LNCaP clone FGC (cell line): ENCODE results near the gene RMP24.

Experiments
- DNase-seq: peaks from one replicate; pipeline ENCODE4 v3.0.0-alpha.2; 2011; ENCODE audit warnings: low read depth
- H3K4me3 ChIP-seq: 2 replicates; pipeline ENCODE4 v1.5.1; 2011; ENCODE audit warnings: mild to moderate bottlenecking, low read depth, low read length, control low read depth
- CTCF ChIP-seq: IDR thresholded peaks from 2 replicates; pipeline ENCODE4 v1.5.1; 2012; ENCODE audit warnings: mild to moderate bottlenecking; ENCODE audit not compliant: control insufficient read depth, insufficient read depth; ENCODE audit errors: extremely low read depth

The RMP24 gene

DNA sequence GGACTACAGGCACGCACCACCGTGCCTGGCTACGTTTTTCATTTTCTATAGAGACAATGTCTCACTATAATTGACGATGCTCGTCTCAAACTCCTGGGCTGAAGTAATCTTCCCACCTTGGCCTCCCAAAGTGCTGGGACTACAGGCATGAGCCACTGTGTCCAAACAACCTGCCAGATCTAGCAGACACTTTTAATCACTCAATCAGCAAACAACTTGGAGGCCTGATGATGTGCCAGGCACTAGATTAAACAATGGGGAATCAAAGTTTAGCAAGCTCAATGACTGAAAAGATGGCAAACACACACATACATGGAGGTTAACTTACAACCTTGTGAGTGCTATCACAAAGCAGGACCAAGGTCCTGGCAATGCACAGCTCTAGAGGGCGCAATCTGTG is 29.8 kb upstream of the RMP24 start:
- H3K4me3 ChIP-seq: no peak overlapping the region
- no peak for TF ChIP-seq CTCF
- DNase-seq: peak; percentile 80

DNA sequence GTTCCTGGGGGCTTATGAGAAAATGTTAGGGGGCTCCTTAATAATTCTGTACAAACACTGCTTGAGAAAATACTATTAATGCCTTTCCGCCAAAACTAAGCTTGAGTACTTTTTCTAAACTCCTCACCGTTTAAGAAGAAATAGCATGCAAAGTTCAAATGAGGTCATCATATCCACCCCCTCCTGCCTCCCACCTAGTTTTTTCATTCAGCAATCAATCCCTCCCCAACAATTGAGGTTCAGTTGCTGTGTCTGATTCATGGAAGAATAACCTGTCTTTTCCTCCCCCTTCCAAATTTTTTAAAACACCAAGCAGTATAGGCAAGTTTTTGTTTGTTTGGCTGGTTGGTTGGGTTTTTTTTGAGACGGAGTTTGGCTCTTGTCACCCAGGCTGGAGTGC is 24.4 kb upstream of the RMP24 start:
- DNase-seq: no peak
- no peak overlapping the region for H3K4me3 ChIP-seq
- TF ChIP-seq CTCF: no peak

GRCh38 chr18:35949090-35949489 is 23.4 kb upstream of the RMP24 start:
- DNase-seq: no peak
- H3K4me3 ChIP-seq: no peak overlapping the region
- no peak for TF ChIP-seq CTCF

GRCh38 chr18:35949903-35950627 is 22.4 kb upstream of the RMP24 start:
- DNase-seq: no peak
- peak overlapping the region; percentile 50 for H3K4me3 ChIP-seq
- TF ChIP-seq CTCF: peak; percentile 86

GRCh38 chr18:35950628-35950982 is 21.9 kb upstream of the RMP24 start:
- TF ChIP-seq CTCF: no peak
- peak overlapping the region; percentile 50 for H3K4me3 ChIP-seq
- DNase-seq: no peak

DNA sequence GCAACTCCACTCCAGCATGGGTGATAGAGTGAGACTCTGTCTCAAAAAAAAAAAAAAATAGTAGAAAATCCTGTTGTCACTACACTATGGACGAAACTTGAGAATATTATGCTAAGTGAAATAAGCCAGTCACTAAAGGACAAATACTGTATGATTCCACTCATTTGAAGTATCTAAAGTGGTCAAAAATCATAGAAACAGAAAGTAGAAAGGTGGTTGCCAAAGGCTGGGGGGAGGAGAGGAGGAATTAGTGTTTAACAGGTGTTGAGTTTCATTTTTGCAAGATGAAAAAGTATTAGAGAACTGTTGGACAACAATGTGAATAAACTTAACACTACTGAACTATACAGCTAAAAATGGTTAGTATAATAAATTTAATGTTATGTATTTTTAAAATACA is 18.8 kb upstream of the RMP24 start:
- no peak for TF ChIP-seq CTCF
- DNase-seq: no peak
- no peak overlapping the region for H3K4me3 ChIP-seq

GRCh38 chr18:35956226-35956625 is 16.3 kb upstream of the RMP24 start:
- no peak overlapping the region for H3K4me3 ChIP-seq
- DNase-seq: no peak
- TF ChIP-seq CTCF: no peak
